Liver (tissue), 9 donors: Measurements from ENCODE around the gene RFC4. TPM values are rescaled to one million over a fixed set of nuclear protein-coding genes. Genes with fewer than 3 reads are reported as not detected.
A peak's percentile ranks its signal among the peaks of the same experiment; 100 is the strongest.

Source experiments
- DNase-seq: peaks from one replicate; pipeline ENCODE4 v3.0.0-alpha.2; 2017; ENCODE audit warnings: low spot score
- H3K27ac ChIP-seq, 2 donors: one replicate each; pipeline ENCODE4 v1.7.0; 2013; ENCODE audit warnings: inconsistent platforms in 2 of 2, low read length in 2 of 2, control low read depth in 1 of 2, low read depth in 1 of 2, mild to moderate bottlenecking in 1 of 2
- H3K27me3 ChIP-seq, 4 donors: one replicate each; pipeline versions ENCODE4 v1.6.1 to v1.7.0; 2013; ENCODE audit warnings: low read length in 3 of 4, inconsistent platforms in 1 of 4, mild to moderate bottlenecking in 1 of 4, moderate library complexity in 1 of 4; ENCODE audit not compliant: control insufficient read depth in 4 of 4, insufficient read depth in 4 of 4
- H3K36me3 ChIP-seq, 4 donors: one replicate each; pipeline versions ENCODE4 v1.6.1 to v1.7.0; 2013; ENCODE audit warnings: low read length in 3 of 4, mild to moderate bottlenecking in 3 of 4, low read depth in 1 of 4, moderate library complexity in 1 of 4; ENCODE audit not compliant: control insufficient read depth in 4 of 4, insufficient read depth in 3 of 4
- H3K4me1 ChIP-seq, 4 donors: one replicate each; pipeline versions ENCODE4 v1.6.1 to v1.7.0; 2013; ENCODE audit warnings: low read length in 3 of 4, mild to moderate bottlenecking in 3 of 4, moderate library complexity in 1 of 4; ENCODE audit not compliant: control insufficient read depth in 4 of 4, insufficient read depth in 4 of 4
- H3K4me3 ChIP-seq, 3 donors: one replicate each; pipeline versions ENCODE4 v1.6.1 to v1.7.0; 2013; ENCODE audit warnings: low read length in 3 of 3, control low read depth in 1 of 3, low read depth in 1 of 3, mild to moderate bottlenecking in 1 of 3
- H3K9ac ChIP-seq, 2 donors: one replicate each; pipeline ENCODE4 v1.7.0; 2013; ENCODE audit warnings: low read length in 2 of 2, mild to moderate bottlenecking in 2 of 2, moderate library complexity in 2 of 2, control low read depth in 1 of 2, low read depth in 1 of 2
- H3K9me3 ChIP-seq, 4 donors: one replicate each; pipeline versions ENCODE4 v1.6.1 to v1.7.0; 2013; ENCODE audit warnings: low read length in 3 of 4; ENCODE audit not compliant: control insufficient read depth in 4 of 4
- ATF3 ChIP-seq: IDR thresholded peaks from 2 replicates; pipeline ENCODE4 v1.6.1; 2016; ENCODE audit warnings: antibody characterized with exemption
- CTCF ChIP-seq: fragments of 150-350 bp; IDR thresholded peaks from 2 replicates; pipeline ENCODE4 v1.5.1; 2017; ENCODE audit warnings: improper control_type of control experiment, low read depth, low read length; ENCODE audit not compliant: missing input control
- EGR1 ChIP-seq, 2 donors: IDR thresholded peaks; 2 replicates each; pipeline ENCODE4 v1.6.1; 2016 to 2018; ENCODE audit warnings: antibody characterized with exemption in 2 of 2, low read depth in 2 of 2
- FOXA2 ChIP-seq: IDR thresholded peaks from 2 replicates; pipeline ENCODE4 v1.6.1; 2016; ENCODE audit warnings: antibody characterized with exemption
- GABPA ChIP-seq, 2 donors: IDR thresholded peaks in 1 of 2; conservative IDR thresholded peaks in 1 of 2; 2 replicates each; pipeline ENCODE4 v1.6.1; 2016; ENCODE audit warnings: antibody characterized with exemption in 2 of 2, mild to moderate bottlenecking in 1 of 2, moderate library complexity in 1 of 2
- HNF4A ChIP-seq, 2 donors: conservative IDR thresholded peaks; 2 replicates each; pipeline ENCODE4 v1.6.1; 2016; ENCODE audit warnings: antibody characterized with exemption in 2 of 2, mild to moderate bottlenecking in 2 of 2
- JUND ChIP-seq, 2 donors: IDR thresholded peaks; 2 replicates each; pipeline ENCODE4 v1.6.1; 2016; ENCODE audit warnings: antibody characterized with exemption in 2 of 2
- MAX ChIP-seq: IDR thresholded peaks from 2 replicates; pipeline ENCODE4 v1.6.1; 2016; ENCODE audit warnings: antibody characterized with exemption
- NR2F2 ChIP-seq: IDR thresholded peaks from 2 replicates; pipeline ENCODE4 v1.6.1; 2016; ENCODE audit warnings: antibody characterized with exemption
- RAD21 ChIP-seq, 2 donors: IDR thresholded peaks; 2 replicates each; pipeline ENCODE4 v1.6.1; 2016; ENCODE audit warnings: antibody characterized with exemption in 2 of 2, mild to moderate bottlenecking in 2 of 2
- REST ChIP-seq: IDR thresholded peaks from 2 replicates; pipeline ENCODE4 v1.6.1; 2016; ENCODE audit warnings: antibody characterized with exemption, mild to moderate bottlenecking
- TAF1 ChIP-seq: conservative IDR thresholded peaks from 2 replicates; pipeline ENCODE4 v1.6.1; 2016; ENCODE audit warnings: antibody characterized with exemption, mild to moderate bottlenecking
- YY1 ChIP-seq: IDR thresholded peaks from 2 replicates; pipeline ENCODE4 v1.6.1; 2016; ENCODE audit warnings: antibody characterized with exemption, mild to moderate bottlenecking
- ZBTB33 ChIP-seq: IDR thresholded peaks from 2 replicates; pipeline ENCODE4 v1.6.1; 2016; ENCODE audit warnings: antibody characterized with exemption
- WGBS: extraction: QIAGEN DNeasy Blood & Tissue Kit; methylation state at CpG from one replicate; pipeline ENCODE4 v1.1.7; 2013; 5-methylcytosine and 5-hydroxymethylcytosine counted together
- polyA plus RNA-seq, 2 donors: library from polyadenylated mRNA; stranded (reverse) in 1 of 2; unstranded in 1 of 2; fragments of 200-250 nt in 1 of 2; fragments of >200 nt in 1 of 2; fragmentation: Nextera tagmentation in 1 of 2; extraction: Ambion mirVana in 1 of 2; gene quantifications; one replicate each; pipeline versions ENCODE4 v1.2.1 to v1.2.3, GENCODE V29; 2013 to 2015
- total RNA-seq, 2 donors: library from RNA; depleted of rRNA; stranded (reverse); fragments of >200 nt; gene quantifications; one replicate each; pipeline ENCODE4 v1.2.3, GENCODE V29; 2014
- donor health status: healthy.
- donor health status: healthy.
- donor health status: healthy.
- donor health status: healthy.
- donor health status: healthy.

Gene RFC4
- total RNA-seq (10 to 100 TPM in 1 of 2 donors, 1 to 10 TPM in 1; 6.4 to 27.3 TPM), polyA plus RNA-seq (1 to 10 TPM; 4.6 to 6.2 TPM)

GRCh38 chr3:186806089-186807055 is at the start of gene RFC4:
RFC4 (minus strand) TSS chr3:186806482; CDS start chr3:186804713, 1,769 bp downstream.
- WGBS = under 1% methylated on average over 70 of the region's 70 CpGs
- DNase-seq = peak; percentile 89
- Histone ChIP-seq H3K4me1 (peaks cover 4 to 23% (median 13%) of the 10 kb centered on the region in 4 donors), H3K36me3 (peaks cover 0 to 5% (median 0%) of the 10 kb centered on the region in 4 donors), H3K9ac (peak within 1 kb of the TSS; percentile 61 to 73), H3K27me3 (no peaks in the 10 kb centered on the region), H3K4me3 (peak within 1 kb of the TSS; percentile 89 to 99 (median 97)), H3K27ac (peak within 1 kb of the TSS; percentile 91), H3K9me3 (no peaks in the 10 kb centered on the region)
- TF ChIP-seq NR2F2 (peak; percentile 40), CTCF (no peak), MAX (no peak), ZBTB33 (peak; percentile 52), EGR1 (IDR thresholded peaks at IDR 0.05; ENCODE audit: low read depth in 2 of 2) (no peak), HNF4A (conservative IDR thresholded peaks at IDR 0.05) (no peak), REST (no peak), FOXA2 (no peak), GABPA (IDR thresholded peaks at IDR 0.05 in 1 of 2, conservative IDR thresholded peaks at IDR 0.05 in 1 of 2) (peak; percentile 79 to 97), JUND (IDR thresholded peaks at IDR 0.05) (no peak), YY1 (no peak), TAF1 (no peak), RAD21 (IDR thresholded peaks at IDR 0.05) (peak; percentile 8 to 12), ATF3 (no peak)
